22Rv1 (cell line): ENCODE results near the gene IL1B.

Experiments used
- CTCF ChIP-seq: fragments of 450-650 bp; IDR thresholded peaks from 2 replicates; pipeline ENCODE4 v1.5.1; 2017; ENCODE audit warnings: mild to moderate bottlenecking
- ZFX ChIP-seq: fragments of 450-650 bp; IDR thresholded peaks from 2 replicates; pipeline ENCODE4 v1.6.1; 2017; ENCODE audit warnings: antibody characterized with exemption, borderline replicate concordance

GRCh38 chr2:112880091-112880531, 43.5 kb upstream of the IL1B start:
- TF ChIP-seq CTCF: no peak
- no peak for TF ChIP-seq ZFX
